ENCODE results near the gene PYCARD.
"Not testable (repeated sequence)": the region's sequence is repeated elsewhere in the genome, so short reads cannot be mapped to it uniquely, and the experiment has no call there.

The PYCARD gene

GRCh38 chr16:31190818-31191444, 11.6 kb downstream of the PYCARD start:
- no peak for DNase-seq (ENCODE audit: low read depth)

GRCh38 chr16:31190061-31190460, 12.5 kb downstream of the PYCARD start:
- no peak for DNase-seq (ENCODE audit: low read depth)

GRCh38 chr16:31189412-31189778, 13.2 kb downstream of the PYCARD start:
- DNase-seq (ENCODE audit: low read depth), result no peak

- no peak for DNase-seq (ENCODE audit: low read depth)
Measured at GRCh38 chr16:31188450-31189411, 13.8 kb downstream of the PYCARD start.

GRCh38 chr16:31187808-31188189, 14.8 kb downstream of the PYCARD start:
- DNase-seq (ENCODE audit: low read depth), result no peak

- no peak for DNase-seq (ENCODE audit: low read depth)
Measured at GRCh38 chr16:31186930-31187807, 15.4 kb downstream of the PYCARD start.

GRCh38 chr16:31186176-31186575, 16.4 kb downstream of the PYCARD start:
- DNase-seq (ENCODE audit: low read depth), result no peak

- no peak for DNase-seq (ENCODE audit: low read depth)
Measured at GRCh38 chr16:31185339-31185738, 17.2 kb downstream of the PYCARD start.

GRCh38 chr16:31184888-31185287, 17.7 kb downstream of the PYCARD start:
- no peak for DNase-seq (ENCODE audit: low read depth)

- no peak for DNase-seq (ENCODE audit: low read depth)
Measured at GRCh38 chr16:31183432-31184428, 18.8 kb downstream of the PYCARD start.

GRCh38 chr16:31182391-31182790, 20.2 kb downstream of the PYCARD start:
- no peak for DNase-seq (ENCODE audit: low read depth)

- DNase-seq (ENCODE audit: low read depth), result no peak
Measured at GRCh38 chr16:31181102-31181830, 21.3 kb downstream of the PYCARD start.

- DNase-seq (ENCODE audit: low read depth), result peak; percentile 81
Measured at GRCh38 chr16:31179747-31180459, 22.7 kb downstream of the PYCARD start, which contains the start of gene FUS. TSS of gene FUS (plus strand) at chr16:31180139. CDS start at chr16:31180215, 76 bp downstream.

- DNase-seq (ENCODE audit: low read depth), result no peak
Measured at GRCh38 chr16:31179219-31179746, 23.3 kb downstream of the PYCARD start.

- peak; percentile 45 for DNase-seq (ENCODE audit: low read depth)
Measured at GRCh38 chr16:31177136-31177535, 25.4 kb downstream of the PYCARD start.

- DNase-seq (ENCODE audit: low read depth), result not testable (repeated sequence)
Measured at GRCh38 chr16:31170048-31170447, 32.5 kb downstream of the PYCARD start.

- no peak for DNase-seq (ENCODE audit: low read depth)
Measured at GRCh38 chr16:31168848-31169247, 33.7 kb downstream of the PYCARD start.

- no peak for DNase-seq (ENCODE audit: low read depth)
Measured at GRCh38 chr16:31167315-31167714, 35.2 kb downstream of the PYCARD start.

GRCh38 chr16:31157136-31157535, 45.4 kb downstream of the PYCARD start:
- no peak for DNase-seq (ENCODE audit: low read depth)

Data from T-helper 22 cell (primary cell).